ENCODE measurements around the gene POLR3H. TPM values are rescaled to one million over a fixed set of nuclear protein-coding genes. Genes with fewer than 3 reads are reported as not detected.

The POLR3H gene
- total and polyA plus RNA-seq, 2 donors (not counting 3 experiments of a cell fraction or from before 2014, with no cell fraction given), result 31.2 to 39.4 TPM

GRCh38 chr22:41504816-41505215, 39.5 kb downstream of the POLR3H start:
- no peak overlapping the region for H2AFZ ChIP-seq (ENCODE audit: low read depth, low read length)
- H3K36me3 ChIP-seq (ENCODE audit: control insufficient read depth in 2 of 2, extremely low read depth in 1 of 2, insufficient read depth in 2 of 2, low read length in 2 of 2), result peaks cover 0 to 21% of the 10 kb centered on the region in 2 experiments
- TF ChIP-seq CTCF (IDR thresholded peaks at IDR 0.05; ENCODE audit: extremely low read depth in 1 of 2, insufficient read depth in 1 of 2, low read depth in 1 of 2, low read length in 2 of 2), result no peak
- no peak for TF ChIP-seq POLR2A (IDR thresholded peaks at IDR 0.05; ENCODE audit: low read depth, low read length)
- TF ChIP-seq POLR2AphosphoS5 (IDR thresholded peaks at IDR 0.05; ENCODE audit: insufficient read depth, low read depth, low read length), result no peak
- no peak for TF ChIP-seq GATA2 (IDR thresholded peaks at IDR 0.05; ENCODE audit: insufficient read depth, insufficient read length, low read depth, low read length)
- TF ChIP-seq EZH2 (IDR thresholded peaks at IDR 0.05; ENCODE audit: borderline replicate concordance, low read depth, low read length, severe bottlenecking), result no peak
- BruUV-seq (replicated peaks), result no TSS peak
- H3K4me2 ChIP-seq (ENCODE audit: insufficient read depth, low read length), result no peak overlapping the region
- no peaks in the 10 kb centered on the region for H3K9me3 ChIP-seq (replicated peaks; ENCODE audit: control insufficient read depth, insufficient read depth, low read length)
- H3K4me1 ChIP-seq (ENCODE audit: control insufficient read depth, extremely low read depth, insufficient read depth, low read length), result no peaks in the 10 kb centered on the region
- H3K27ac ChIP-seq (ENCODE audit: insufficient read depth, low read depth, low read length), result no peak overlapping the region
- no peaks in the 10 kb centered on the region for H4K20me1 ChIP-seq (replicated peaks; ENCODE audit: control insufficient read depth, extremely low read depth, insufficient read depth, low read length)
- intact Hi-C loops (cut with micrococcal nuclease), result no loop called here
- no peak overlapping the region for H3K9ac ChIP-seq (replicated peaks; ENCODE audit: extremely low read depth, insufficient read depth, low read length)
- POLR2A ChIA-PET, result no interaction called here
- FAIRE-seq, result no peak
- no peak overlapping the region for H3K4me3 ChIP-seq (replicated peaks in 1 of 3; ENCODE audit: insufficient read depth in 1 of 3, low read depth in 1 of 3, low read length in 3 of 3)
- H3K27me3 ChIP-seq (ENCODE audit: control insufficient read depth in 2 of 2, insufficient read depth in 2 of 2, low read length in 2 of 2), result no peaks in the 10 kb centered on the region
- CTCF ChIA-PET, result interaction anchor here (3.0 kb wide), 1 partner anchor 13 kb away, joined by 12 read pairs; no protein-coding TSS in a partner anchor
- dilution Hi-C loops (cut with MboI; ENCODE audit: extremely low pct_ligation_motif_present, low sequenced_read_pairs), result no loop called here
- no peak for DNase-seq (ENCODE audit: low read depth, low spot score)
- H3K9me1 ChIP-seq (replicated peaks; ENCODE audit: control insufficient read depth, extremely low read depth, insufficient read depth, low read length), result no peaks in the 10 kb centered on the region
- no peaks in the 10 kb centered on the region for H3K79me2 ChIP-seq (ENCODE audit: control insufficient read depth, insufficient read depth, low read length)

GRCh38 chr22:41504397-41504796, 39.9 kb downstream of the POLR3H start:
- intact Hi-C loops (cut with micrococcal nuclease) (no loop called here), dilution Hi-C loops (cut with MboI; ENCODE audit: extremely low pct_ligation_motif_present, low sequenced_read_pairs) (no loop called here)
- no peak overlapping the region for H3K4me3 ChIP-seq (replicated peaks in 1 of 3; ENCODE audit: insufficient read depth in 1 of 3, low read depth in 1 of 3, low read length in 3 of 3)
- H3K36me3 ChIP-seq (ENCODE audit: control insufficient read depth in 2 of 2, extremely low read depth in 1 of 2, insufficient read depth in 2 of 2, low read length in 2 of 2), result peaks cover 0 to 22% of the 10 kb centered on the region in 2 experiments
- H3K79me2 ChIP-seq (ENCODE audit: control insufficient read depth, insufficient read depth, low read length), result no peaks in the 10 kb centered on the region
- no TSS peak for BruUV-seq (replicated peaks)
- TF ChIP-seq MYC (IDR thresholded peaks at IDR 0.05; ENCODE audit: low read depth, low read length) (no peak), JUN (IDR thresholded peaks at IDR 0.05; ENCODE audit: borderline replicate concordance, insufficient read depth, insufficient read length, low read depth) (no peak), MAX (IDR thresholded peaks at IDR 0.05; ENCODE audit: insufficient read depth, insufficient read length) (no peak), POLR2A (IDR thresholded peaks at IDR 0.05; ENCODE audit: low read depth, low read length) (no peak), CTCF (IDR thresholded peaks at IDR 0.05; ENCODE audit: extremely low read depth in 1 of 2, insufficient read depth in 1 of 2, low read depth in 1 of 2, low read length in 2 of 2) (no peak), GATA2 (IDR thresholded peaks at IDR 0.05; ENCODE audit: insufficient read depth, insufficient read length, low read depth, low read length) (no peak), EZH2 (IDR thresholded peaks at IDR 0.05; ENCODE audit: borderline replicate concordance, low read depth, low read length, severe bottlenecking) (no peak), POLR2AphosphoS5 (IDR thresholded peaks at IDR 0.05; ENCODE audit: insufficient read depth, low read depth, low read length) (no peak), FOS (IDR thresholded peaks at IDR 0.05; ENCODE audit: borderline replicate concordance, insufficient read depth, low read length) (no peak)
- H3K9me1 ChIP-seq (replicated peaks; ENCODE audit: control insufficient read depth, extremely low read depth, insufficient read depth, low read length), result no peaks in the 10 kb centered on the region
- no peak overlapping the region for H3K27ac ChIP-seq (ENCODE audit: insufficient read depth, low read depth, low read length)
- H3K4me1 ChIP-seq (ENCODE audit: control insufficient read depth, extremely low read depth, insufficient read depth, low read length), result no peaks in the 10 kb centered on the region
- no peak overlapping the region for H3K4me2 ChIP-seq (ENCODE audit: insufficient read depth, low read length)
- H3K9ac ChIP-seq (replicated peaks; ENCODE audit: extremely low read depth, insufficient read depth, low read length), result no peak overlapping the region
- no peaks in the 10 kb centered on the region for H3K27me3 ChIP-seq (ENCODE audit: control insufficient read depth in 2 of 2, insufficient read depth in 2 of 2, low read length in 2 of 2)
- no peaks in the 10 kb centered on the region for H4K20me1 ChIP-seq (replicated peaks; ENCODE audit: control insufficient read depth, extremely low read depth, insufficient read depth, low read length)
- H3K9me3 ChIP-seq (replicated peaks; ENCODE audit: control insufficient read depth, insufficient read depth, low read length), result no peaks in the 10 kb centered on the region
- CTCF ChIA-PET, result interaction anchor here (3.0 kb wide), 1 partner anchor 14 kb away, joined by 12 read pairs; no protein-coding TSS in a partner anchor
- FAIRE-seq (no peak), DNase-seq (ENCODE audit: low read depth, low spot score) (no peak)
- POLR2A ChIA-PET, result no interaction called here
- H2AFZ ChIP-seq (ENCODE audit: low read depth, low read length), result no peak overlapping the region

Measured in endothelial cell of umbilical vein (primary cell).